Measurements from ENCODE around the gene ADGRA1.

Gene ADGRA1, protein sequence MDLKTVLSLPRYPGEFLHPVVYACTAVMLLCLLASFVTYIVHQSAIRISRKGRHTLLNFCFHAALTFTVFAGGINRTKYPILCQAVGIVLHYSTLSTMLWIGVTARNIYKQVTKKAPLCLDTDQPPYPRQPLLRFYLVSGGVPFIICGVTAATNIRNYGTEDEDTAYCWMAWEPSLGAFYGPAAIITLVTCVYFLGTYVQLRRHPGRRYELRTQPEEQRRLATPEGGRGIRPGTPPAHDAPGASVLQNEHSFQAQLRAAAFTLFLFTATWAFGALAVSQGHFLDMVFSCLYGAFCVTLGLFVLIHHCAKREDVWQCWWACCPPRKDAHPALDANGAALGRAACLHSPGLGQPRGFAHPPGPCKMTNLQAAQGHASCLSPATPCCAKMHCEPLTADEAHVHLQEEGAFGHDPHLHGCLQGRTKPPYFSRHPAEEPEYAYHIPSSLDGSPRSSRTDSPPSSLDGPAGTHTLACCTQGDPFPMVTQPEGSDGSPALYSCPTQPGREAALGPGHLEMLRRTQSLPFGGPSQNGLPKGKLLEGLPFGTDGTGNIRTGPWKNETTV

GRCh38 chr10:133087679-133088178 lies at the start of gene ADGRA1:
TSS of gene ADGRA1 (plus strand) at chr10:133087924. CDS start at chr10:133088910, 986 bp downstream.
- in situ Hi-C loops (cut with HindIII; ENCODE audit: low pct_ligation_motif_present, low pct_unique_long_range_greater_than_20kb, low sequenced_read_pairs), result no loop called here
- DNase-seq, result no peak

GRCh38 chr10:133038036-133038823 lies 49.5 kb upstream of the ADGRA1 start:
- DNase-seq, result no peak
- in situ Hi-C loops (cut with HindIII; ENCODE audit: low pct_ligation_motif_present, low pct_unique_long_range_greater_than_20kb, low sequenced_read_pairs), result no loop called here

- in situ Hi-C loops (cut with HindIII; ENCODE audit: low pct_ligation_motif_present, low pct_unique_long_range_greater_than_20kb, low sequenced_read_pairs), result no loop called here
Observed at GRCh38 chr10:133039107-133039802, 48.5 kb upstream of the ADGRA1 start.

DNA sequence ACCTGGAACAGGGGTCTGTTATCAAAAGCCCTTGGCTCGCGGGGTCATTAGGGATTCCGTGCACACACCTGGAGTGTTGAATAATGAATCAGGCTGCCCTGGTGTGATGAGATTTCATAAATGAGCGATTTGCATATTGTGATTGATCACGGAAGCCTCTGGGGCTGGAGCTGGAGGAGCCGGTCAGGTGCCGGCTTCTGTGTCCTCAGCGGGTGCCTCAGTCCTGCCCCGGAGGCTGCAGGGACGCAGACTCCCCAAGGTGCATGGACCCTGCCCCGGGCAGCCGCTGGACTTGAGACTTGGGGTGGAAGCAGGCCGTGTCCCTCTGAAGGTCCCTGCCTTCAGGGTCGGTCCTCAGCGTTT lies 47.9 kb upstream of the ADGRA1 start:
- DNase-seq, result no peak
- in situ Hi-C loops (cut with HindIII; ENCODE audit: low pct_ligation_motif_present, low pct_unique_long_range_greater_than_20kb, low sequenced_read_pairs), result no loop called here

More at GRCh38 chr10:133039107-133039802, 48.5 kb upstream of the ADGRA1 start:
- DNase-seq, result no peak

- in situ Hi-C loops (cut with HindIII; ENCODE audit: low pct_ligation_motif_present, low pct_unique_long_range_greater_than_20kb, low sequenced_read_pairs), result no loop called here
- DNase-seq, result no peak
Observed at GRCh38 chr10:133040198-133040597, 47.5 kb upstream of the ADGRA1 start.

DNA sequence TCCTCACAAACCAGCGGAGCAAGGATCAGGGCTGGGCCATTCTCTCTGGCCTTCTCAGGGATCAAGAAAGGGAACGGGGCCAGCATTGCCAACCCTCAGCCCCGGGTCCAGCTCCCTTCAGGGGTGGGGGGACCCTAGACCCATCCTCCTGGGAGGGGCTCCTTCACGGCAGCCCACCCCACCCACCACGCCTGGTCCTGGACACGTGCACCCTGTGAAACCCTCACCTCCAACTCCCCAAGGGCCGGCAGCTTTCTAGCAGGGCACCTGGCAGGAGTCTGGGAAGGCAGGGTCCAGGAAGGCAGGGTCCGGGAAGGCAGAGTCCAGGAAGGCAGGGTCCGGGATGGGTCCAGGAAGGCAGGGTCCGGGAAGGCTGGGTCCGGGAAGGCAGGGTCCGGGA lies 46.6 kb upstream of the ADGRA1 start:
- in situ Hi-C loops (cut with HindIII; ENCODE audit: low pct_ligation_motif_present, low pct_unique_long_range_greater_than_20kb, low sequenced_read_pairs), result no loop called here
- no peak for DNase-seq

DNA sequence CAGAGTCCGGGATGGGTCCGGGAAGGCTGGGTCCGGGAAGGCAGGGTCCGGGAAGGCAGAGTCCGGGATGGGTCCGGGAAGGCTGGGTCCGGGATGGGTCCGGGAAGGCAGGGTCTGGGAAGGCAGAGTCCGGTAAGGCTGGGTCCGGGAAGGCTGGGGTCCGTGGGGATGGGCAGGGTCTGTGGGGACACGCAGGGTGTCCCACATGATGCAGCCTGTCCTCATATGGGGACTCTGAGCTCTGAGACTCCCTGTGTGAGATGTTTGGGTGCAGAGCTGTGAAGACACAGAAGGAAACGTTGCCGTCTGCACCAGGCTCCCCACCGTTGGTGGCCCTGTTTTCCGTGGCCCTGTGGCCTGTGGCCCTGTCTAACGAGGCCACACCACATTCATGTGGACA lies 45.7 kb upstream of the ADGRA1 start:
- in situ Hi-C loops (cut with HindIII; ENCODE audit: low pct_ligation_motif_present, low pct_unique_long_range_greater_than_20kb, low sequenced_read_pairs), result no loop called here

GRCh38 chr10:133042816-133043215 lies 44.9 kb upstream of the ADGRA1 start:
- DNase-seq, result no peak
- in situ Hi-C loops (cut with HindIII; ENCODE audit: low pct_ligation_motif_present, low pct_unique_long_range_greater_than_20kb, low sequenced_read_pairs), result no loop called here

More for the DNA sequence above, 45.7 kb upstream of the ADGRA1 start:
- no peak for DNase-seq

GRCh38 chr10:133043541-133044225 lies 44.0 kb upstream of the ADGRA1 start:
- no peak for DNase-seq
- in situ Hi-C loops (cut with HindIII; ENCODE audit: low pct_ligation_motif_present, low pct_unique_long_range_greater_than_20kb, low sequenced_read_pairs), result no loop called here

- DNase-seq, result no peak
- in situ Hi-C loops (cut with HindIII; ENCODE audit: low pct_ligation_motif_present, low pct_unique_long_range_greater_than_20kb, low sequenced_read_pairs), result no loop called here
Observed at GRCh38 chr10:133044401-133044811, 43.3 kb upstream of the ADGRA1 start.

DNA sequence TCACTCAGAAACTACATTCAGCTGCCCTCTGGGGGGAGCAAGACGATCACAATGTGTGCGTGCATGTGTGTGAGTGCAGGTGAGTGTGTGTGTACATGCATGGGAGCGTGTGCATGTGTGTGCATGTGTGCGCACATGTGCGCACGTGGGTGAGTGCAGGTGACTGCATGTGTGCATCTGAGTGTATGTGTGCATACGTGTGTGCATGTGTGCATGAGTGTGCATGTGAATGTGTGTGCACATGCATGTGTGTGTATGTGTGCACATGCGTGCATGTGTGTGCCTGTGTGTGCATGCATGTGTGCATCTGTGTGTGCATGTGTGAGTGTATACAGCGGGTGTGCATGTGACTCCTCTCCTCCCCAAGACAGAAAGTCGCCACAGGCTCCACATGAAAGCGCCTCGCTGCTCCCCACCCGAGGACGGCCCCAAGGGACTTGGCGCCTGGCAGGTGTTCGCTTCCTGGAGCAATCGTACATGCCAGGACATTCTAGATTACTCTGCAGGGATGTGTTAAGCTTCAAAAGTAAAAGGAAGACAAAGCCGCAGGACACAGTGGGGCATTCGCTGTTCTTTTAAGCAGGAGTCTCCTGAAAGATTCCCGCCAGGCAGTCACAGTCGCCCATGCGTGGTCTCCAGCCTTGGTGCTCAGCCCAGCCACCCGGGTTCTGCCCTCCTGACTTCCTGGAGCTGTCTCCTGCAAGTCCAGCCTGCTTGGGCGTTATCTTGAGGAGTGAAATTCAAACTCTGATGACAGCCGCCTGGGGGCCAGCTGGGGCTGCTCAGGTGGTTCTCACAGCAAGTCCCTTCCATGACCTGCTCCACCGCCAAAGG lies 42.0 kb upstream of the ADGRA1 start:
- in situ Hi-C loops (cut with HindIII; ENCODE audit: low pct_ligation_motif_present, low pct_unique_long_range_greater_than_20kb, low sequenced_read_pairs), result no loop called here
- DNase-seq, result no peak

- DNase-seq, result no peak
- in situ Hi-C loops (cut with HindIII; ENCODE audit: low pct_ligation_motif_present, low pct_unique_long_range_greater_than_20kb, low sequenced_read_pairs), result no loop called here
Observed at GRCh38 chr10:133046390-133046765, 41.3 kb upstream of the ADGRA1 start.

GRCh38 chr10:133047526-133048123 lies 40.1 kb upstream of the ADGRA1 start:
- in situ Hi-C loops (cut with HindIII; ENCODE audit: low pct_ligation_motif_present, low pct_unique_long_range_greater_than_20kb, low sequenced_read_pairs), result no loop called here

DNA sequence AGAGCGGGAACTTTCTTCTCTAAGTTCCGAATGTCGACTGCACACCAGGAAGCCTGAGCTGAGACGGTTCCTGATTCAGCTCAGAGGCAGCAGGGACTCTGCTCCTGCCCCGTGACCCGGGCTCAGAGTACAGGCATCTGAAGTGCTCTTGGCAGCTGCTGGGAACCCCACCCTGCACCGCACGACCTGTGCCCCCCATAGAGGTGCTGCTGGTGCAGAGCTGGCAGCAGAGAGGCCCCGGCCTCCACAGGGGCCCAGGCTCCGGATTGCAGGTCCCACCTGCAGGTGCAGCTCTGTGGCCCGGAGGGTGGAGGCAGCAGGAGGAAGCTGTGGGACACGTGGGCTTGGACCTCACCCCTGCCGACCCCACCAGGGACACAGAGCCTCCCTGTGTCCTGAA lies 39.5 kb upstream of the ADGRA1 start:
- in situ Hi-C loops (cut with HindIII; ENCODE audit: low pct_ligation_motif_present, low pct_unique_long_range_greater_than_20kb, low sequenced_read_pairs), result no loop called here
- no peak for DNase-seq

More at GRCh38 chr10:133047526-133048123, 40.1 kb upstream of the ADGRA1 start:
- no peak for DNase-seq

DNA sequence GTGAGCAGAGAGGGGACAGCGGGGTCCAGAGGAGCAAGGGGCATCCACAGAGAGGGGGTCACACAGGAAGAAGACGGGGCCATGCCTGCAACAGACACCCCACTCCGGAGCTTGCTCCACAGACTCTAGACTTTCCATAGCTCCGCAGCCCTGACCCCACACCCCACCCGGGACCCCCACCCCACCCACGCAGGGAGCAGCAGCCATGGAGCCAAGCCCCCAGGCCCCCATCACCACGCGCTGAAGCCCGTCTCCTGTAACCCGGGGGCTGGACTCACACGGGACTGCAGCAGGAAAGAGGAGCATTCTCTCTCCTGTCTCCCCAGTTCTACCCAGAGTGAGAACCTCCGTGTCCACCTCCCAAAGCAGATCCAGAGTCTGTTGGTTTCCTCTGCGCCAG lies 38.8 kb upstream of the ADGRA1 start:
- in situ Hi-C loops (cut with HindIII; ENCODE audit: low pct_ligation_motif_present, low pct_unique_long_range_greater_than_20kb, low sequenced_read_pairs), result no loop called here
- DNase-seq, result no peak

GRCh38 chr10:133049639-133050038 lies 38.1 kb upstream of the ADGRA1 start:
- in situ Hi-C loops (cut with HindIII; ENCODE audit: low pct_ligation_motif_present, low pct_unique_long_range_greater_than_20kb, low sequenced_read_pairs), result no loop called here
- no peak for DNase-seq

DNA sequence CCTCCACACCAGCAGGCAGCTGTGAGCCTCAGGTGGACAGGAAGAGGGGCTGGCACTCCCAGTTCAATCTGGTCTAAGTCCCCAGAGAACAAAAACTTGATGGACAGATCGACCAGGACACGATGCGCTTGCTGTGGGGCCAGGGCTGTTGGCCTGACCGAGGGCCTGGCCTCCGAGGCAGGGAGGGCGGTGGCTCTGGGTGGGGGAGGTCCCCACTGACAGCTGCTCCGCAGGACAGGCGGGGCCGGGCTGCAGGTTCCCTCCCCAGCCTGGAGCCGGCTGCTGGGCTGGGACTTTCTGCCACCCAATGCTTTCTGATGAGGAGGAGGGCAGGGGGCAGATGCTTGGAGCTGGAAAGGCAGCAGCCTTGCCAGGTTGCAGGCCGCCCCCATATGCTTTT lies 37.4 kb upstream of the ADGRA1 start:
- no peak for DNase-seq
- in situ Hi-C loops (cut with HindIII; ENCODE audit: low pct_ligation_motif_present, low pct_unique_long_range_greater_than_20kb, low sequenced_read_pairs), result no loop called here
